Liver (tissue), 3 donors: ENCODE measurements around the gene RPSA.

Source experiments
- GABPA ChIP-seq, 2 donors: IDR thresholded peaks in 1 of 2; conservative IDR thresholded peaks in 1 of 2; 2 replicates each; pipeline ENCODE4 v1.6.1; 2016; ENCODE audit warnings: antibody characterized with exemption in 2 of 2, mild to moderate bottlenecking in 1 of 2, moderate library complexity in 1 of 2
- RAD21 ChIP-seq, 2 donors: IDR thresholded peaks; 2 replicates each; pipeline ENCODE4 v1.6.1; 2016; ENCODE audit warnings: antibody characterized with exemption in 2 of 2, mild to moderate bottlenecking in 2 of 2
- SP1 ChIP-seq: IDR thresholded peaks from 2 replicates; pipeline ENCODE4 v1.6.1; 2018; ENCODE audit warnings: antibody characterized with exemption, mild to moderate bottlenecking
- YY1 ChIP-seq: IDR thresholded peaks from 2 replicates; pipeline ENCODE4 v1.6.1; 2016; ENCODE audit warnings: antibody characterized with exemption, mild to moderate bottlenecking
- TF ChIP-seq, protein P1 (sequence below): fragments of 150-350 bp; IDR thresholded peaks from 2 replicates; pipeline ENCODE4 v1.5.1; 2017; ENCODE audit warnings: improper control_type of control experiment, low read depth, low read length; ENCODE audit not compliant: missing input control
- TF ChIP-seq, protein P2 (sequence below): IDR thresholded peaks from 2 replicates; pipeline ENCODE4 v1.6.1; 2016; ENCODE audit warnings: antibody characterized with exemption
- TF ChIP-seq, protein P3 (sequence below): IDR thresholded peaks from 2 replicates; pipeline ENCODE4 v1.6.1; 2016; ENCODE audit warnings: antibody characterized with exemption, mild to moderate bottlenecking
- donor health status: healthy.
- donor health status: healthy.

DNA sequence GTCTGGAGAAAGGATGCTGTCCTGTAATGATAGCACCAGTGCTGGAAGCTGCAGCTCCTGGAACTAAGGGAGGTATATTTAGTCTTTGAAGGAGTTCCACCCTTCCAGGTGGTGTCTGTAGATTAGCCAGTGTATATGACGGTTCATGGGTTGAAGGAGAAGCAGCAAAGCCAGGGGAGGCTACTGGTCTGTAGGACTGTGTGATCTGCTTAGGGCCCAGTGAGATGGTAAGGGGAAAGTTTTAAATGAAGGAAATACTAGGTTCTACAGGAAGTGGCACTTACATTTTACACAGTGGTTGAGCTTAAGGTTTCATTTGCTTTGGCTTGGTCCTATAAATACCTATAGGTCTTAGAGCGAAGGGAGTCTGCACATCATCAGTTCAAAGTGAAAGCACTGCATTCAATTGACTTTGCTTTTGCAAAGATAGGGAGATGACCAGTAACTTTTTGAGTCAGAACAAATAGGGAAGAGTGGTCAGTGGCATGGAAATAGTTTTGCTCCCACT, 17.7 kb upstream of the RPSA start:
- TF ChIP-seq, protein P1, sequence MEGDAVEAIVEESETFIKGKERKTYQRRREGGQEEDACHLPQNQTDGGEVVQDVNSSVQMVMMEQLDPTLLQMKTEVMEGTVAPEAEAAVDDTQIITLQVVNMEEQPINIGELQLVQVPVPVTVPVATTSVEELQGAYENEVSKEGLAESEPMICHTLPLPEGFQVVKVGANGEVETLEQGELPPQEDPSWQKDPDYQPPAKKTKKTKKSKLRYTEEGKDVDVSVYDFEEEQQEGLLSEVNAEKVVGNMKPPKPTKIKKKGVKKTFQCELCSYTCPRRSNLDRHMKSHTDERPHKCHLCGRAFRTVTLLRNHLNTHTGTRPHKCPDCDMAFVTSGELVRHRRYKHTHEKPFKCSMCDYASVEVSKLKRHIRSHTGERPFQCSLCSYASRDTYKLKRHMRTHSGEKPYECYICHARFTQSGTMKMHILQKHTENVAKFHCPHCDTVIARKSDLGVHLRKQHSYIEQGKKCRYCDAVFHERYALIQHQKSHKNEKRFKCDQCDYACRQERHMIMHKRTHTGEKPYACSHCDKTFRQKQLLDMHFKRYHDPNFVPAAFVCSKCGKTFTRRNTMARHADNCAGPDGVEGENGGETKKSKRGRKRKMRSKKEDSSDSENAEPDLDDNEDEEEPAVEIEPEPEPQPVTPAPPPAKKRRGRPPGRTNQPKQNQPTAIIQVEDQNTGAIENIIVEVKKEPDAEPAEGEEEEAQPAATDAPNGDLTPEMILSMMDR, result no peak
- TF ChIP-seq RAD21 (IDR thresholded peaks at IDR 0.05) (no peak), SP1 (no peak), GABPA (IDR thresholded peaks at IDR 0.05 in 1 of 2, conservative IDR thresholded peaks at IDR 0.05 in 1 of 2) (no peak), YY1 (no peak)
- TF ChIP-seq, protein P2, sequence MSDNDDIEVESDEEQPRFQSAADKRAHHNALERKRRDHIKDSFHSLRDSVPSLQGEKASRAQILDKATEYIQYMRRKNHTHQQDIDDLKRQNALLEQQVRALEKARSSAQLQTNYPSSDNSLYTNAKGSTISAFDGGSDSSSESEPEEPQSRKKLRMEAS, result no peak
- TF ChIP-seq, protein P3, sequence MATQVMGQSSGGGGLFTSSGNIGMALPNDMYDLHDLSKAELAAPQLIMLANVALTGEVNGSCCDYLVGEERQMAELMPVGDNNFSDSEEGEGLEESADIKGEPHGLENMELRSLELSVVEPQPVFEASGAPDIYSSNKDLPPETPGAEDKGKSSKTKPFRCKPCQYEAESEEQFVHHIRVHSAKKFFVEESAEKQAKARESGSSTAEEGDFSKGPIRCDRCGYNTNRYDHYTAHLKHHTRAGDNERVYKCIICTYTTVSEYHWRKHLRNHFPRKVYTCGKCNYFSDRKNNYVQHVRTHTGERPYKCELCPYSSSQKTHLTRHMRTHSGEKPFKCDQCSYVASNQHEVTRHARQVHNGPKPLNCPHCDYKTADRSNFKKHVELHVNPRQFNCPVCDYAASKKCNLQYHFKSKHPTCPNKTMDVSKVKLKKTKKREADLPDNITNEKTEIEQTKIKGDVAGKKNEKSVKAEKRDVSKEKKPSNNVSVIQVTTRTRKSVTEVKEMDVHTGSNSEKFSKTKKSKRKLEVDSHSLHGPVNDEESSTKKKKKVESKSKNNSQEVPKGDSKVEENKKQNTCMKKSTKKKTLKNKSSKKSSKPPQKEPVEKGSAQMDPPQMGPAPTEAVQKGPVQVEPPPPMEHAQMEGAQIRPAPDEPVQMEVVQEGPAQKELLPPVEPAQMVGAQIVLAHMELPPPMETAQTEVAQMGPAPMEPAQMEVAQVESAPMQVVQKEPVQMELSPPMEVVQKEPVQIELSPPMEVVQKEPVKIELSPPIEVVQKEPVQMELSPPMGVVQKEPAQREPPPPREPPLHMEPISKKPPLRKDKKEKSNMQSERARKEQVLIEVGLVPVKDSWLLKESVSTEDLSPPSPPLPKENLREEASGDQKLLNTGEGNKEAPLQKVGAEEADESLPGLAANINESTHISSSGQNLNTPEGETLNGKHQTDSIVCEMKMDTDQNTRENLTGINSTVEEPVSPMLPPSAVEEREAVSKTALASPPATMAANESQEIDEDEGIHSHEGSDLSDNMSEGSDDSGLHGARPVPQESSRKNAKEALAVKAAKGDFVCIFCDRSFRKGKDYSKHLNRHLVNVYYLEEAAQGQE, result no peak
